Right lobe of liver (tissue), 4 donors: Measurements from ENCODE around the gene ANKRD24.

Experiments
- POLR2A ChIP-seq: fragments of 450-650 bp; IDR thresholded peaks from one replicate; pipeline ENCODE4 v1.6.1; 2017; ENCODE audit warnings: antibody characterized with exemption, mild to moderate bottlenecking
- TF ChIP-seq, protein P1 (sequence below), 4 donors: fragments of 200-600 bp in 3 of 4; fragments of 450-650 bp in 1 of 4; IDR thresholded peaks; one replicate each; pipeline versions ENCODE4 v1.5.1 to v1.8.0; 2016 to 2022; ENCODE audit warnings: antibody characterized with exemption in 4 of 4, mild to moderate bottlenecking in 2 of 4
- donor health status: DM: no; HTN: no; CAD: no.
- donor health status: DM: no; HTN: no; CAD: no.
- donor health status: DM: no; HTN: yes; CAD: no.

DNA sequence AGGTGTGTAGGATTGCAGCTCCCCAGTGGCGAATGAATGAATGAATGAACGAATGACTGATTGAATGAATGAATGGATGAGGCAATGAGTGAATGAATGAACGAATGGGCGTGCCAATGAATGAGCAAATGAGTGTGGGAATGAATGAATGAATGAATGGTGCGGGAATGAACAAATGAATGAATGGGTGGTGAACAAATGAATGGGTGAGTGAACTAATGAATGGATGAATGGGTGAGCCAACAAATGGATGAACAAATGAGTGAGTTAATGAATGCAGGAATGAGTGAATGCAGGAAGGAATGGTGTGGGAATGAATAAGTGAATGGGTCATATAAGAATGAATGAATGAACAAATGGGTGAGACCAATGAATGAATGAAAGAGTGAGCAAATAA, 14.7 kb downstream of the ANKRD24 start:
- TF ChIP-seq, protein P1, sequence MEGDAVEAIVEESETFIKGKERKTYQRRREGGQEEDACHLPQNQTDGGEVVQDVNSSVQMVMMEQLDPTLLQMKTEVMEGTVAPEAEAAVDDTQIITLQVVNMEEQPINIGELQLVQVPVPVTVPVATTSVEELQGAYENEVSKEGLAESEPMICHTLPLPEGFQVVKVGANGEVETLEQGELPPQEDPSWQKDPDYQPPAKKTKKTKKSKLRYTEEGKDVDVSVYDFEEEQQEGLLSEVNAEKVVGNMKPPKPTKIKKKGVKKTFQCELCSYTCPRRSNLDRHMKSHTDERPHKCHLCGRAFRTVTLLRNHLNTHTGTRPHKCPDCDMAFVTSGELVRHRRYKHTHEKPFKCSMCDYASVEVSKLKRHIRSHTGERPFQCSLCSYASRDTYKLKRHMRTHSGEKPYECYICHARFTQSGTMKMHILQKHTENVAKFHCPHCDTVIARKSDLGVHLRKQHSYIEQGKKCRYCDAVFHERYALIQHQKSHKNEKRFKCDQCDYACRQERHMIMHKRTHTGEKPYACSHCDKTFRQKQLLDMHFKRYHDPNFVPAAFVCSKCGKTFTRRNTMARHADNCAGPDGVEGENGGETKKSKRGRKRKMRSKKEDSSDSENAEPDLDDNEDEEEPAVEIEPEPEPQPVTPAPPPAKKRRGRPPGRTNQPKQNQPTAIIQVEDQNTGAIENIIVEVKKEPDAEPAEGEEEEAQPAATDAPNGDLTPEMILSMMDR (IDR thresholded peaks at IDR 0.05), result no peak
- TF ChIP-seq POLR2A, result no peak
